Central memory CD4-positive, alpha-beta T cell (primary cell): ENCODE data around the gene MRPS18A.
A peak's percentile ranks its signal among the peaks of the same experiment; 100 is the strongest.
"Not testable (repeated sequence)": the region's sequence is repeated elsewhere in the genome, so short reads cannot be mapped to it uniquely, and the experiment has no call there.

ENCODE experiments used
- DNase-seq: peaks from one replicate; pipeline ENCODE4 v3.0.0; 2022

MRPS18A gene

GRCh38 chr6:43669050-43669921, 18.3 kb downstream of the MRPS18A start:
- DNase-seq, result no peak

- DNase-seq, result peak; percentile 23
These were observed 19.2 kb downstream of the MRPS18A start for GRCh38 chr6:43668151-43669028.

- peak; percentile 72 for DNase-seq
These were observed 20.1 kb downstream of the MRPS18A start for GRCh38 chr6:43667245-43668150.

GRCh38 chr6:43666196-43666920, 21.2 kb downstream of the MRPS18A start:
- DNase-seq, result no peak

- no peak for DNase-seq
These were observed 22.2 kb downstream of the MRPS18A start for GRCh38 chr6:43665376-43665775.

- not testable (repeated sequence) for DNase-seq
These were observed 24.6 kb downstream of the MRPS18A start for GRCh38 chr6:43662948-43663347.

- DNase-seq, result no peak
These were observed 29.4 kb downstream of the MRPS18A start for GRCh38 chr6:43658161-43658560.

GRCh38 chr6:43657221-43657802, 30.3 kb downstream of the MRPS18A start:
- no peak for DNase-seq

GRCh38 chr6:43652822-43653221, 34.8 kb downstream of the MRPS18A start:
- DNase-seq, result not testable (repeated sequence)

- DNase-seq, result no peak
These were observed 39.3 kb downstream of the MRPS18A start for GRCh38 chr6:43648248-43648647.

- no peak for DNase-seq
These were observed 40.0 kb downstream of the MRPS18A start for GRCh38 chr6:43647613-43648012.

- no peak for DNase-seq
These were observed 42.0 kb downstream of the MRPS18A start for GRCh38 chr6:43645613-43645964.

- peak; percentile 35 for DNase-seq
These were observed 42.5 kb downstream of the MRPS18A start, which contains the start of gene RSPH9 for GRCh38 chr6:43644940-43645612. Gene RSPH9, plus strand, starts transcription at chr6:43645036. Its CDS starts 63 bp downstream, at chr6:43645099.

GRCh38 chr6:43639984-43640800, 47.4 kb downstream of the MRPS18A start:
- DNase-seq, result no peak

GRCh38 chr6:43636308-43636659, 51.3 kb downstream of the MRPS18A start:
- no peak for DNase-seq

- DNase-seq, result peak; percentile 87
These were observed 51.9 kb downstream of the MRPS18A start, which contains the start of gene MAD2L1BP for GRCh38 chr6:43635387-43636307. Gene MAD2L1BP, plus strand, starts transcription at chr6:43635840. Its CDS starts 36 bp downstream, at chr6:43635876.

- DNase-seq, result no peak
These were observed 52.8 kb downstream of the MRPS18A start for GRCh38 chr6:43634702-43635303.

- not testable (repeated sequence) for DNase-seq
These were observed 54.6 kb downstream of the MRPS18A start for GRCh38 chr6:43633002-43633401.
